HepG2 (cell line): ENCODE measurements around the gene TFF1. TPM values are rescaled to one million over a fixed set of nuclear protein-coding genes. Genes with fewer than 3 reads are reported as not detected.
A peak's percentile ranks its signal among the peaks of the same experiment; 100 is the strongest.

Experiments
- ATAC-seq: fragments of 200-7000 bp; cut with Tn5 transposase; 3 replicates; pipeline ENCODE4 v1.9.1; 2020; ENCODE audit warnings: mild to moderate bottlenecking, moderate library complexity
- BruUV-seq: library from RNA; stranded (reverse); fragments of 400-500 nt; replicated peaks from 2 replicates; lab custom pipeline; 2021; lab: Mats Ljungman, UMichigan
- CTCF ChIA-PET: fragments of 300-600 bp; formaldehyde crosslinking; extraction: SDS; loops from one replicate; lab custom pipeline; 2021; ENCODE audit warnings: low total read pairs, inconsistent platforms, low intra/inter-chr PET ratio; lab: Yijun Ruan, JAX
- POLR2A ChIA-PET: fragments of 350-600 bp; sonication (Branson Sonifier 250); formaldehyde crosslinking; loops from one replicate; lab custom pipeline; 2020; ENCODE audit warnings: antibody characterized with exemption, inconsistent platforms; lab: Yijun Ruan, JAX
- DNase-seq: peaks from one replicate; pipeline ENCODE4 v3.0.0-alpha.2; 2015; ENCODE audit warnings: low spot score
- FAIRE-seq: peaks from 3 replicates; lab custom pipeline; 2011; peaks lifted over from hg19 to GRCh38; lab: Jason Lieb, UNC
- H2AFZ ChIP-seq: one replicate; pipeline ENCODE4 v1.6.1; 2011; ENCODE audit warnings: low read length, inconsistent platforms
- H3K27ac ChIP-seq: fragments of 300-600 bp; 3 replicates; pipeline ENCODE4 v1.8.0; 2011; ENCODE audit warnings: mixed run types, mild to moderate bottlenecking, mixed read lengths, low read length, inconsistent platforms; ENCODE audit not compliant: insufficient read depth; ENCODE audit errors: extremely low read length
- H3K27me3 ChIP-seq, 2 experiments: fragments of 200-600 bp in 1 of 2; 2 replicates in 1 of 2; 3 replicates in 1 of 2; pipeline versions ENCODE4 v1.6.0 to v1.8.0; 2011; ENCODE audit warnings: low read length in 2 of 2, mild to moderate bottlenecking in 2 of 2, moderate library complexity in 2 of 2, inconsistent platforms in 1 of 2; ENCODE audit not compliant: insufficient read depth in 2 of 2, control insufficient read depth in 1 of 2
- H3K36me3 ChIP-seq, 2 experiments: fragments of 200-600 bp in 1 of 2; replicated peaks in 1 of 2; 2 replicates in 1 of 2; 3 replicates in 1 of 2; pipeline versions ENCODE4 v1.5.1 to v1.8.0; 2011; ENCODE audit warnings: low read length in 2 of 2, inconsistent platforms in 1 of 2; ENCODE audit not compliant: insufficient read depth in 2 of 2, control insufficient read depth in 1 of 2
- H3K4me1 ChIP-seq: 2 replicates; pipeline ENCODE4 v1.5.1; 2012; ENCODE audit warnings: low read length, inconsistent platforms; ENCODE audit not compliant: insufficient read depth
- H3K4me2 ChIP-seq: 2 replicates; pipeline ENCODE4 v1.6.0; 2011; ENCODE audit warnings: low read depth, low read length, inconsistent platforms
- H3K4me3 ChIP-seq, 3 experiments: fragments of 200-600 bp in 1 of 3; sonication (generic), shearing (Covaris generic) in 1 of 3; replicated peaks in 1 of 3; 2 replicates each; pipeline ENCODE4 v1.5.1; 2011 to 2016; ENCODE audit warnings: low read length in 3 of 3, inconsistent platforms in 2 of 3, low read depth in 2 of 3, mild to moderate bottlenecking in 2 of 3, control low read depth in 1 of 3, mixed read lengths in 1 of 3; ENCODE audit not compliant: insufficient read depth in 1 of 3
- H3K79me2 ChIP-seq: one replicate; pipeline ENCODE4 v1.6.1; 2011; ENCODE audit warnings: low read length, inconsistent platforms; ENCODE audit not compliant: insufficient read depth
- H3K9ac ChIP-seq: 2 replicates; pipeline ENCODE4 v1.6.0; 2011; ENCODE audit warnings: mild to moderate bottlenecking, low read depth, low read length, inconsistent platforms; ENCODE audit not compliant: insufficient read depth
- H3K9me3 ChIP-seq: 2 replicates; pipeline ENCODE4 v1.5.1; 2012; ENCODE audit warnings: mild to moderate bottlenecking, low read length
- H4K20me1 ChIP-seq: 2 replicates; pipeline ENCODE4 v1.6.0; 2011; ENCODE audit warnings: inconsistent platforms, mild to moderate bottlenecking, low read length, moderate library complexity; ENCODE audit not compliant: insufficient read depth
- FOXA3 ChIP-seq: IDR thresholded peaks from 2 replicates; pipeline ENCODE4 v1.6.1; 2016; ENCODE audit warnings: missing genetic modification reagents, missing compliant biosample characterization
- HMG20B ChIP-seq: conservative IDR thresholded peaks from 2 replicates; pipeline ENCODE4 v1.6.1; 2016; ENCODE audit warnings: missing genetic modification reagents, missing compliant biosample characterization
- HNRNPK ChIP-seq: fragments of 200-400 bp; formaldehyde crosslinking; IDR thresholded peaks from 2 replicates; pipeline ENCODE4 v1.6.1; 2018; ENCODE audit warnings: low read length, low read depth, moderate library complexity, mild to moderate bottlenecking; ENCODE audit not compliant: poor library complexity, severe bottlenecking
- HNRNPL ChIP-seq: fragments of 200-400 bp; formaldehyde crosslinking; IDR thresholded peaks from 2 replicates; pipeline ENCODE4 v1.6.1; 2017; ENCODE audit warnings: mild to moderate bottlenecking, low read depth, low read length
- NRL ChIP-seq: sonication (generic); formaldehyde crosslinking; IDR thresholded peaks from 2 replicates; pipeline ENCODE4 v1.5.0; 2020; ENCODE audit warnings: missing genetic modification reagents, mild to moderate bottlenecking, moderate library complexity, borderline replicate concordance
- SATB2 ChIP-seq: sonication (generic); formaldehyde crosslinking; IDR thresholded peaks from 2 replicates; pipeline ENCODE4 v1.5.0; 2020; ENCODE audit warnings: missing genetic modification reagents
- WGBS: methylation state at CpG from one replicate; pipeline ENCODE4 v1.1.6; 2017; ENCODE audit warnings: low lambda C conversion rate; 5-methylcytosine and 5-hydroxymethylcytosine counted together
- in situ Hi-C: cut with HindIII; loops from 2 replicates; pipeline ENCODE4 v1.10.0; 2017; ENCODE audit warnings: low pct_unique_long_range_greater_than_20kb; ENCODE audit not compliant: extremely low pct_ligation_motif_present
- intact Hi-C: fragments of 100-400 bp; cut with micrococcal nuclease; formaldehyde crosslinking; loops from one replicate; pipeline ENCODE4 v1.10.0; 2022; ENCODE audit not compliant: unreplicated experiment
- polyA plus RNA-seq, 8 experiments: library from polyadenylated mRNA; depleted of rRNA in 3 of 8; stranded (reverse) in 7 of 8; unstranded in 1 of 8; fragments of >200 nt; fragmentation: Illumina TruSeq in 4 of 8; extraction: Trizol in 4 of 8; gene quantifications; 2 replicates each; pipeline versions ENCODE4 v1.2.1 to v1.2.3, GENCODE V29; 2011 to 2016; ENCODE audit warnings: low read depth in 4 of 8, missing spikeins in 1 of 8, mixed read lengths in 1 of 8; ENCODE audit not compliant: insufficient read depth in 1 of 8
- total RNA-seq, 5 experiments: library from RNA; depleted of rRNA; stranded (reverse); fragments of >200 nt; fragmentation: Illumina TruSeq; extraction: Trizol; gene quantifications; 2 replicates each; pipeline ENCODE4 v1.2.3, GENCODE V29; 2016; ENCODE audit warnings: low read depth in 1 of 5
- TF ChIP-seq, protein P1 (sequence below): IDR thresholded peaks from 2 replicates; pipeline ENCODE4 v1.6.1; 2016; ENCODE audit warnings: missing biosample characterization, missing genetic modification reagents, low read depth
- TF ChIP-seq, protein P2 (sequence below): sonication (generic); formaldehyde crosslinking; IDR thresholded peaks from 2 replicates; pipeline ENCODE4 v1.5.0; 2020; ENCODE audit warnings: mild to moderate bottlenecking, missing genetic modification reagents, moderate library complexity
- TF ChIP-seq, protein P3 (sequence below): sonication (generic); formaldehyde crosslinking; IDR thresholded peaks from 2 replicates; pipeline ENCODE4 v1.5.1; 2020; ENCODE audit warnings: missing genetic modification reagents, mild to moderate bottlenecking, borderline replicate concordance
- TF ChIP-seq, protein P4 (sequence below): conservative IDR thresholded peaks from 2 replicates; pipeline ENCODE4 v1.6.1; 2018; ENCODE audit warnings: missing genetic modification reagents

Gene TFF1
- total and polyA plus RNA-seq, 2 of the 13 experiments (the other 11 are each of a cell fraction or from before 2014, with no cell fraction given) = 0.24 to 19.4 TPM

DNA sequence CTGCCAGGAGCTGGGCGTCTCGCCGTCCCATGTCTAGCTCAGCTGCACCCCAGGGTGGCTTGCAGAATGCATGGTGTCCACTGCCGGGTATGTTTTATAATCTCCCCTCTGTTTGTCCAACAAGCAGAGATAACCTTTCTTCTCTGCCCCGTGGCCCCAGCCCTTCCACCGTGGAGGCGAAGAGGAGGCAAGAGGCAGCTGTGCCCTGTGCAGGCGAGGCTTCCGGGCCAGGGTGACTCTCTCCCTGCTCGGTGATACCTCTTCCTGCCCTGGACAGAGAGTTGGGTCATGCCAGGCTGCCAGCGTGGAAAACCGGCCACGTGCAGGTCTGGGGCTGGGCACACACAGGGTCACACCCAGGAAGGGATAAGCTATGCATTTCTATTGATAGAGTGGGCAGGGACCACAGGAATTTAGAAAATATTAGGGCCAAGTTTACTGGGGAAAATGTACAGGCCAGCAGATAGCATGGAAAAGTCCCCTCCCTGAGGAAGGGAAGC is 15.4 kb downstream of the TFF1 start, which contains the start of gene TFF2:
Gene TFF2, minus strand, starts transcription at position 68 of the 500 bp plus-strand sequence. Its CDS starts 37 bp downstream, at position 31.
- ChIA-PET CTCF (no interaction called here), POLR2A (no interaction called here)
- Histone ChIP-seq H3K4me1 (peaks cover 16% of the 10 kb centered on the region), H3K9me3 (no peaks in the 10 kb centered on the region), H3K27ac (no peak within 1 kb of the TSS), H3K9ac (no peak within 1 kb of the TSS), H3K4me3 (peak within 1 kb of the TSS in 1 of 3 experiments; percentile 5; a peak in 1 of 6 replicates), H3K79me2 (no peaks in the 10 kb centered on the region), H3K36me3 (no peaks in the 10 kb centered on the region), H2AFZ (no peak within 1 kb of the TSS), H3K4me2 (peak within 1 kb of the TSS; percentile 21; the same call in 1 of the 2 replicates), H3K27me3 (peaks cover 0 to 16% of the 10 kb centered on the region in 2 experiments; a peak in 2 of 5 replicates), H4K20me1 (no peaks in the 10 kb centered on the region)
- intact Hi-C loops = no loop called here
- BruUV-seq = no TSS peak
- DNase-seq (no peak), FAIRE-seq (no peak), ATAC-seq (peak; percentile 68)
- WGBS = 0% methylated on average over 12 of the region's 13 CpGs
- no peak for TF ChIP-seq HNRNPK
- 0 out of 2 replicates have a peak, but pooled peaks have one; percentile 53 for TF ChIP-seq HNRNPL
- in situ Hi-C loops = no loop called here

DNA sequence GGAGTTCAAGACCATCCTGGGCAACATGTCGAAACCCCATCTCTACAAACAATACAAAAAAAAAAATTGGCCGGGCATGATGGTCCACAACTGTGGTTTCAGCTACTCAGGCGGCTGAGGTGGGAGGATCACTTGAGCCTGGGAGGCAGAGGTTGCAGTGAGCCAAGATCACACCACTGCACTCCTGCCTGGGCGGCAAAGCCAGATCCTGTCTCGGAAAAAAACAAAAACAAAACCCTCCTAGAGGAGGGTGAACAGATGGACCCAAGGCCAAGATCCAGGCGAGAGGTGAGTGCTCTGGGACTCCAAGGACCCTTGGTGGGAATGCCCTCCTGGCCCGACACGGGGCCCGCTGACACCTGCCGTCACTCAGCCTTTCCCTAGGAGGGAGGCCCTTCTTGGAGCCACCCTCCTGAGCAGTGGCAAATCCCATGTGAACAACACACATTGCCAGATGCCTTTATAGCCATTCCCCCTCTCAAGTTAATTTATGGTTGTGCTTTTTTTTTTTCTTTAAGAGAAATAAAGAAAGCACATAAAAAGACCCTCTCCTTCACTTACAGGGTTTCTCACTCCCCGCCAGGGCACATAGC is 15.9 kb downstream of the TFF1 start:
- ChIA-PET CTCF (no interaction called here), POLR2A (no interaction called here)
- Histone ChIP-seq H3K4me2 (peak overlapping the region; percentile 21; the same call in 1 of the 2 replicates), H3K79me2 (no peaks in the 10 kb centered on the region), H3K27me3 (peaks cover 0 to 16% of the 10 kb centered on the region in 2 experiments; a peak in 1 of 5 replicates), H3K36me3 (no peaks in the 10 kb centered on the region), H3K4me1 (peaks cover 16% of the 10 kb centered on the region), H3K27ac (no peak overlapping the region), H3K4me3 (peak overlapping the region in 1 of 3 experiments; percentile 5; a peak in 1 of 6 replicates), H2AFZ (no peak overlapping the region), H4K20me1 (no peaks in the 10 kb centered on the region), H3K9me3 (no peaks in the 10 kb centered on the region), H3K9ac (no peak overlapping the region)
- in situ Hi-C loops (no loop called here), intact Hi-C loops (no loop called here)
- FAIRE-seq (no peak), DNase-seq (no peak), ATAC-seq (peak; percentile 41)
- 16% methylated on average over 10 of the region's 11 CpGs for WGBS
- no TSS peak for BruUV-seq
- TF ChIP-seq, protein P1, sequence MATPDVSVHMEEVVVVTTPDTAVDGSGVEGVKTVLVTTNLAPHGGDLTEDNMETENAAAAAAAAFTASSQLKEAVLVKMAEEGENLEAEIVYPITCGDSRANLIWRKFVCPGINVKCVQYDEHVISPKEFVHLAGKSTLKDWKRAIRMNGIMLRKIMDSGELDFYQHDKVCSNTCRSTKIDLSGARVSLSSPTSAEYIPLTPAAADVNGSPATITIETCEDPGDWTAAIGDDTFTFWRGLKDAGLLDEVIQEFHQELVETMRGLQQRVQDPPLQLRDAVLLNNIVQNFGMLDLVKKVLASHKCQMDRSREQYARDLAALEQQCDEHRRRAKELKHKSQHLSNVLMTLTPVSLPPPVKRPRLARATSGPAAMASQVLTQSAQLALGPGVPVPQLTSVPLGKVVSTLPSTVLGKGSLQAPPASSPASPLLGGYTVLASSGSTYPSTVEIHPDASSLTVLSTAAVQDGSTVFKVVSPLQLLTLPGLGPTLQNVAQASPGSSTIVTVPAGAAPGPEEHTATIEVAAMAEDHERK (CRISPR knock-in tag) = no peak
- TF ChIP-seq FOXA3 (CRISPR knock-in tag) (no peak), SATB2 (CRISPR knock-in tag) (no peak), HMG20B (CRISPR knock-in tag) (no peak), NRL (no peak)
- TF ChIP-seq, protein P2, sequence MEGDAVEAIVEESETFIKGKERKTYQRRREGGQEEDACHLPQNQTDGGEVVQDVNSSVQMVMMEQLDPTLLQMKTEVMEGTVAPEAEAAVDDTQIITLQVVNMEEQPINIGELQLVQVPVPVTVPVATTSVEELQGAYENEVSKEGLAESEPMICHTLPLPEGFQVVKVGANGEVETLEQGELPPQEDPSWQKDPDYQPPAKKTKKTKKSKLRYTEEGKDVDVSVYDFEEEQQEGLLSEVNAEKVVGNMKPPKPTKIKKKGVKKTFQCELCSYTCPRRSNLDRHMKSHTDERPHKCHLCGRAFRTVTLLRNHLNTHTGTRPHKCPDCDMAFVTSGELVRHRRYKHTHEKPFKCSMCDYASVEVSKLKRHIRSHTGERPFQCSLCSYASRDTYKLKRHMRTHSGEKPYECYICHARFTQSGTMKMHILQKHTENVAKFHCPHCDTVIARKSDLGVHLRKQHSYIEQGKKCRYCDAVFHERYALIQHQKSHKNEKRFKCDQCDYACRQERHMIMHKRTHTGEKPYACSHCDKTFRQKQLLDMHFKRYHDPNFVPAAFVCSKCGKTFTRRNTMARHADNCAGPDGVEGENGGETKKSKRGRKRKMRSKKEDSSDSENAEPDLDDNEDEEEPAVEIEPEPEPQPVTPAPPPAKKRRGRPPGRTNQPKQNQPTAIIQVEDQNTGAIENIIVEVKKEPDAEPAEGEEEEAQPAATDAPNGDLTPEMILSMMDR (CRISPR knock-in tag) = no peak
- TF ChIP-seq, protein P3, sequence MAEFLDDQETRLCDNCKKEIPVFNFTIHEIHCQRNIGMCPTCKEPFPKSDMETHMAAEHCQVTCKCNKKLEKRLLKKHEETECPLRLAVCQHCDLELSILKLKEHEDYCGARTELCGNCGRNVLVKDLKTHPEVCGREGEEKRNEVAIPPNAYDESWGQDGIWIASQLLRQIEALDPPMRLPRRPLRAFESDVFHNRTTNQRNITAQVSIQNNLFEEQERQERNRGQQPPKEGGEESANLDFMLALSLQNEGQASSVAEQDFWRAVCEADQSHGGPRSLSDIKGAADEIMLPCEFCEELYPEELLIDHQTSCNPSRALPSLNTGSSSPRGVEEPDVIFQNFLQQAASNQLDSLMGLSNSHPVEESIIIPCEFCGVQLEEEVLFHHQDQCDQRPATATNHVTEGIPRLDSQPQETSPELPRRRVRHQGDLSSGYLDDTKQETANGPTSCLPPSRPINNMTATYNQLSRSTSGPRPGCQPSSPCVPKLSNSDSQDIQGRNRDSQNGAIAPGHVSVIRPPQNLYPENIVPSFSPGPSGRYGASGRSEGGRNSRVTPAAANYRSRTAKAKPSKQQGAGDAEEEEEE = no peak
- TF ChIP-seq, protein P4, sequence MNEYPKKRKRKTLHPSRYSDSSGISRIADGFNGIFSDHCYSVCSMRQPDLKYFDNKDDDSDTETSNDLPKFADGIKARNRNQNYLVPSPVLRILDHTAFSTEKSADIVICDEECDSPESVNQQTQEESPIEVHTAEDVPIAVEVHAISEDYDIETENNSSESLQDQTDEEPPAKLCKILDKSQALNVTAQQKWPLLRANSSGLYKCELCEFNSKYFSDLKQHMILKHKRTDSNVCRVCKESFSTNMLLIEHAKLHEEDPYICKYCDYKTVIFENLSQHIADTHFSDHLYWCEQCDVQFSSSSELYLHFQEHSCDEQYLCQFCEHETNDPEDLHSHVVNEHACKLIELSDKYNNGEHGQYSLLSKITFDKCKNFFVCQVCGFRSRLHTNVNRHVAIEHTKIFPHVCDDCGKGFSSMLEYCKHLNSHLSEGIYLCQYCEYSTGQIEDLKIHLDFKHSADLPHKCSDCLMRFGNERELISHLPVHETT (CRISPR knock-in tag) = no peak
